Psoas muscle (tissue), 8 donors: Measurements from ENCODE around the gene CDH6. TPM values are rescaled to one million over a fixed set of nuclear protein-coding genes. Genes with fewer than 3 reads are reported as not detected.
A peak's percentile ranks its signal among the peaks of the same experiment; 100 is the strongest.

Experiments
- ATAC-seq, 4 donors: fragments of 200-7000 bp; cut with Tn5 transposase; one replicate each; pipeline ENCODE4 v1.9.1; 2020; ENCODE audit warnings: moderate library complexity in 3 of 4, mild to moderate bottlenecking in 2 of 4
- DNase-seq, 2 donors: peaks; one replicate each; pipeline ENCODE4 v3.0.0-alpha.2; 2020
- H3K27ac ChIP-seq: fragments of 200-600 bp; one replicate; pipeline ENCODE4 v1.8.0; 2022
- H3K27me3 ChIP-seq, 3 donors: fragments of 200-600 bp in 1 of 3; one replicate each; pipeline versions ENCODE4 v1.6.1 to v1.8.0; 2013 to 2022; ENCODE audit warnings: low read length in 2 of 3, mild to moderate bottlenecking in 2 of 3, moderate library complexity in 1 of 3; ENCODE audit not compliant: insufficient read depth in 3 of 3
- H3K36me3 ChIP-seq, 2 donors: fragments of 200-600 bp in 1 of 2; one replicate each; pipeline versions ENCODE4 v1.6.1 to v1.8.0; 2013 to 2022; ENCODE audit warnings: low read depth in 1 of 2, mild to moderate bottlenecking in 1 of 2, moderate library complexity in 1 of 2; ENCODE audit not compliant: insufficient read depth in 1 of 2
- H3K4me1 ChIP-seq: fragments of 200-600 bp; one replicate; pipeline ENCODE4 v1.8.0; 2022
- H3K4me3 ChIP-seq: fragments of 200-600 bp; one replicate; pipeline ENCODE4 v1.8.0; 2022; ENCODE audit warnings: mild to moderate bottlenecking
- H3K9me3 ChIP-seq: fragments of 200-600 bp; one replicate; pipeline ENCODE4 v1.8.0; 2022
- CTCF ChIP-seq: fragments of 200-600 bp; IDR thresholded peaks from one replicate; pipeline ENCODE4 v1.8.0; 2022; ENCODE audit warnings: antibody characterized with exemption
- WGBS, 3 donors: extraction: QIAGEN DNeasy Blood & Tissue Kit; methylation state at CpG; one replicate each; pipeline versions ENCODE4 v1.1.6 to v1.1.7; 2013; 5-methylcytosine and 5-hydroxymethylcytosine counted together
- intact Hi-C, 2 donors: fragments of 100-400 bp; cut with DNase I; formaldehyde crosslinking; loops; one replicate each; pipeline versions ENCODE4 v1.11.0 to v1.14.2; 2022
- polyA plus RNA-seq, 3 donors: library from polyadenylated mRNA; stranded (reverse); fragments of 200-250 nt; gene quantifications; one replicate each; pipeline ENCODE4 v1.2.3, GENCODE V29; 2013
- total RNA-seq, 4 donors: library from RNA; stranded (reverse); fragmentation: NEBNext Ultra II Directional in 2 of 4; extraction: Animal tissue kit (Norgen Biotek cat#: 25700) in 2 of 4; gene quantifications; one replicate each; pipeline versions ENCODE4 v1.2.1 to v1.2.4, GENCODE V29; 2021 to 2023
- donor health status: healthy with polysubstance abuse.
- donor health status: DM: no; HTN: no; CAD: no; lungs with moderate emphysema.
- donor health status: Bipolar disorder and iron deficiency.
- donor health status: healthy.
- donor health status: DM: yes; HTN: yes; CAD: no.
- donor health status: DM: no; HTN: no; CAD: no.
- donor health status: DM: no; HTN: no; CAD: no.
- donor health status: DM: yes; HTN: yes; CAD: no.

CDH6 gene
- total and polyA plus RNA-seq, 7 donors = 0.30 to 3.4 (median 0.77) TPM

- H3K36me3 ChIP-seq = no peaks in the 10 kb centered on the region
- no peaks in the 10 kb centered on the region for H3K27me3 ChIP-seq
- no peaks in the 10 kb centered on the region for H3K4me1 ChIP-seq
- DNase-seq = no peak
- H3K27ac ChIP-seq = no peak overlapping the region
- no peak for ATAC-seq
- intact Hi-C loops = no loop called here
- 54 to 59% (median 57%) methylated on average over 2 of the region's 2 CpGs for WGBS, 3 donors
- H3K4me3 ChIP-seq = no peak overlapping the region
- no peaks in the 10 kb centered on the region for H3K9me3 ChIP-seq
- TF ChIP-seq CTCF = no peak
These were observed 74.8 kb downstream of the CDH6 start for GRCh38 chr5:31268256-31268655.

GRCh38 chr5:31268686-31269085, 75.2 kb downstream of the CDH6 start:
- DNase-seq = no peak
- no peak for TF ChIP-seq CTCF
- Histone ChIP-seq H3K4me1 (no peaks in the 10 kb centered on the region), H3K27ac (no peak overlapping the region), H3K9me3 (no peaks in the 10 kb centered on the region), H3K4me3 (no peak overlapping the region), H3K36me3 (no peaks in the 10 kb centered on the region), H3K27me3 (no peaks in the 10 kb centered on the region)
- intact Hi-C loops = no loop called here
- 30 to 35% (median 34%) methylated on average over 4 of the region's 4 CpGs for WGBS, 3 donors
- no peak for ATAC-seq

GRCh38 chr5:31269259-31269658, 75.8 kb downstream of the CDH6 start:
- H3K9me3 ChIP-seq = no peaks in the 10 kb centered on the region
- no peak for DNase-seq
- WGBS, 3 donors = 36 to 63% (median 48%) methylated on average over 4 of the region's 4 CpGs
- H3K4me3 ChIP-seq = no peak overlapping the region
- no peak overlapping the region for H3K27ac ChIP-seq
- H3K36me3 ChIP-seq = no peaks in the 10 kb centered on the region
- ATAC-seq = no peak
- intact Hi-C loops = no loop called here
- H3K27me3 ChIP-seq = no peaks in the 10 kb centered on the region
- H3K4me1 ChIP-seq = no peaks in the 10 kb centered on the region
- TF ChIP-seq CTCF = no peak

- intact Hi-C loops = no loop called here
- 79 to 84% (median 83%) methylated on average over 5 of the region's 5 CpGs for WGBS, 3 donors
- Histone ChIP-seq H3K27me3 (no peaks in the 10 kb centered on the region), H3K36me3 (no peaks in the 10 kb centered on the region), H3K4me1 (no peaks in the 10 kb centered on the region), H3K27ac (no peak overlapping the region), H3K9me3 (no peaks in the 10 kb centered on the region), H3K4me3 (no peak overlapping the region)
- ATAC-seq (no peak), DNase-seq (no peak)
- peak; percentile 36 for TF ChIP-seq CTCF
These were observed 76.9 kb downstream of the CDH6 start for GRCh38 chr5:31270396-31270795.

GRCh38 chr5:31271567-31271966, 78.1 kb downstream of the CDH6 start:
- DNase-seq = no peak
- intact Hi-C loops = no loop called here
- no peak overlapping the region for H3K27ac ChIP-seq
- no peaks in the 10 kb centered on the region for H3K9me3 ChIP-seq
- 68 to 83% (median 76%) methylated on average over 6 of the region's 6 CpGs for WGBS, 3 donors
- H3K27me3 ChIP-seq = no peaks in the 10 kb centered on the region
- no peak for TF ChIP-seq CTCF
- no peaks in the 10 kb centered on the region for H3K4me1 ChIP-seq
- ATAC-seq = no peak
- no peaks in the 10 kb centered on the region for H3K36me3 ChIP-seq
- H3K4me3 ChIP-seq = no peak overlapping the region
